Tibial nerve (tissue), 4 donors: ENCODE data around the gene ARF1. TPM values are rescaled to one million over a fixed set of nuclear protein-coding genes. Genes with fewer than 3 reads are reported as not detected.

Experiments used
- DNase-seq, 2 donors: peaks; one replicate each; pipeline ENCODE4 v3.0.0-alpha.2; 2019; ENCODE audit warnings: low spot score in 2 of 2
- H3K27ac ChIP-seq, 4 donors: fragments of 200-600 bp; sonication (generic) in 3 of 4; one replicate each; pipeline ENCODE4 v1.5.1; 2017 to 2019; ENCODE audit warnings: mild to moderate bottlenecking in 1 of 4
- H3K27me3 ChIP-seq, 2 donors: fragments of 200-600 bp; sonication (generic) in 1 of 2; one replicate each; pipeline versions ENCODE4 v1.5.1 to v1.6.0; 2017 to 2019
- H3K36me3 ChIP-seq, 3 donors: fragments of 200-600 bp; sonication (generic); one replicate each; pipeline ENCODE4 v1.5.1; 2018 to 2019
- H3K4me1 ChIP-seq, 4 donors: fragments of 200-600 bp; sonication (generic) in 3 of 4; one replicate each; pipeline ENCODE4 v1.5.1; 2017 to 2019
- H3K4me3 ChIP-seq, 4 donors: fragments of 200-600 bp; sonication (generic) in 3 of 4; one replicate each; pipeline ENCODE4 v1.5.1; 2017 to 2019; ENCODE audit warnings: mild to moderate bottlenecking in 1 of 4, moderate library complexity in 1 of 4
- H3K9me3 ChIP-seq, 4 donors: fragments of 200-600 bp; sonication (generic) in 3 of 4; one replicate each; pipeline ENCODE4 v1.5.1; 2017 to 2019
- CTCF ChIP-seq, 5 experiments: fragments of 200-600 bp in 3 of 5; fragments of 450-650 bp in 2 of 5; sonication (generic) in 3 of 5; IDR thresholded peaks; one replicate each; pipeline ENCODE4 v1.5.1; 2016 to 2019; ENCODE audit warnings: antibody characterized with exemption in 5 of 5, mild to moderate bottlenecking in 3 of 5, moderate library complexity in 2 of 5
- EP300 ChIP-seq, 2 donors: sonication (generic); formaldehyde crosslinking; IDR thresholded peaks; one replicate each; pipeline ENCODE4 v1.6.1; 2017; ENCODE audit warnings: antibody characterized with exemption in 2 of 2, mild to moderate bottlenecking in 1 of 2
- POLR2A ChIP-seq, 2 donors: fragments of 450-650 bp; IDR thresholded peaks; one replicate each; pipeline ENCODE4 v1.6.1; 2017; ENCODE audit warnings: antibody characterized with exemption in 2 of 2, mild to moderate bottlenecking in 2 of 2, moderate library complexity in 2 of 2
- WGBS, 2 donors: methylation state at CpG; one replicate each; pipeline ENCODE4 v1.1.5; 2018; 5-methylcytosine and 5-hydroxymethylcytosine counted together
- total RNA-seq, 4 donors: library from RNA; depleted of rRNA; stranded (reverse); fragments of >200 nt; gene quantifications; one replicate each; pipeline ENCODE4 v1.1.0, GENCODE V29; 2016

Gene ARF1
- total RNA-seq, 4 donors from 2014 or later: 251 to 311 (median 258) TPM

DNA sequence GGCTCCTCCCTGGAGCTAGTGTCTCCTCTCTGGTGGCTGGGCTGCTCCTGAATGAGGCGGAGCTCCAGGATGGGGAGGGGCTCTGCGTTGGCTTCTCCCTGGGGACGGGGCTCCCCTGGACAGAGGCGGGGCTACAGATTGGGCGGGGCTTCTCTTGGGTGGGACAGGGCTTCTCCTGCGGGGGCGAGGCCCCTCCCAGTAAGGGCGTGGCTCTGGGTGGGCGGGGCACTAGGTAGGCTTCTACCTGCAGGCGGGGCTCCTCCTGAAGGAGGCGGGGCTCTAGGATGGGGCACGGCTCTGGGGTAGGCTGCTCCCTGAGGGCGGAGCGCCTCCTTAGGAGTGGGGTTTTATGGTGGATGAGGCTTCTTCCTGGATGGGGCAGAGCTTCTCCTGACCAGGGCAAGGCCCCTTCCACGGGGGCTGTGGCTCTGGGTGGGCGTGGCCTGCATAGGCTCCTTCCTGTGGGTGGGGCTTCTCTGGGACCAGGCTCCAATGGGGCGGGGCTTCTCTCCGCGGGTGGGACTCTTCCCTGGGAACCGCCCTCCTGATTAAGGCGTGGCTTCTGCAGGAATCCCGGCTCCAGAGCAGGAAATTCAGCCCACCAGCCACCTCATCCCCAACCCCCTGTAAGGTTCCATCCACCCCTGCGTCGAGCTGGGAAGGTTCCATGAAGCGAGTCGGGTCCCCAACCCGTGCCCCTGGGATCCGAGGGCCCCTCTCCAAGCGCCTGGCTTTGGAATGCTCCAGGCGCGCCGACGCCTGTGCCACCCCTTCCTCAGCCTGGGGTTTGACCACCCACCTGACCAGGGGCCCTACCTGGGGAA, 22.7 kb upstream of the ARF1 start:
- Histone ChIP-seq H3K36me3 (no peaks in the 10 kb centered on the region), H3K4me1 (peaks cover 0 to 22% (median 5%) of the 10 kb centered on the region in 4 donors), H3K27me3 (peaks cover 0 to 67% of the 10 kb centered on the region in 2 donors), H3K4me3 (peak overlapping the region in 2 of 4 donors; percentile 10 to 27), H3K9me3 (peaks cover 0 to 14% (median 0%) of the 10 kb centered on the region in 4 donors), H3K27ac (no peak overlapping the region)
- peak in 1 of 2 donors; percentile 7 for DNase-seq
- TF ChIP-seq POLR2A (IDR thresholded peaks at IDR 0.05) (no peak), EP300 (IDR thresholded peaks at IDR 0.05) (no peak), CTCF (IDR thresholded peaks at IDR 0.05) (no peak)
- WGBS, 2 donors: 3 to 12% methylated on average over 10 to 16 of the region's 33 CpGs

DNA sequence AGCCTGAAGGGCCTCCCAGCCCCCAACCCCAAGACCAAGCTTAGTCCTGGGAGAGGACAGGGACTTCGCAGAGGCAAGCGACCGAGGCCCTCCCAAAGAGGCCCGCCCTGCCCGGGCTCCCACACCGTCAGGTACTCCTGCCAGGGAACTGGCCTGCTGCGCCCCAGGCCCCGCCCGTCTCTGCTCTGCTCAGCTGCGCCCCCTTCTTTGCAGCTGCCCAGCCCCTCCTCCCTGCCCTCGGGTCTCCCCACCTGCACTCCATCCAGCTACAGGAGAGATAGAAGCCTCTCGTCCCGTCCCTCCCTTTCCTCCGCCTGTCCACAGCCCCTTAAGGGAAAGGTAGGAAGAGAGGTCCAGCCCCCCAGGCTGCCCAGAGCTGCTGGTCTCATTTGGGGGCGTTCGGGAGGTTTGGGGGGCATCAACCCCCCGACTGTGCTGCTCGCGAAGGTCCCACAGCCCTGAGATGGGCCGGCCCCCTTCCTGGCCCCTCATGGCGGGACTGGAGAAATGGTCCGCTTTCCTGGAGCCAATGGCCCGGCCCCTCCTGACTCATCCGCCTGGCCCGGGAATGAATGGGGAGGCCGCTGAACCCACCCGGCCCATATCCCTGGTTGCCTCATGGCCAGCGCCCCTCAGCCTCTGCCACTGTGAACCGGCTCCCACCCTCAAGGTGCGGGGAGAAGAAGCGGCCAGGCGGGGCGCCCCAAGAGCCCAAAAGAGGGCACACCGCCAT, 21.9 kb upstream of the ARF1 start:
- DNase-seq: peak in 1 of 2 donors; percentile 8
- H3K4me1 ChIP-seq: peaks cover 0 to 22% (median 5%) of the 10 kb centered on the region in 4 donors
- 11 to 15% methylated on average over 22 to 24 of the region's 34 CpGs for WGBS, 2 donors
- H3K36me3 ChIP-seq: no peaks in the 10 kb centered on the region
- no peak overlapping the region for H3K27ac ChIP-seq
- H3K27me3 ChIP-seq: peaks cover 0 to 75% of the 10 kb centered on the region in 2 donors
- TF ChIP-seq CTCF (IDR thresholded peaks at IDR 0.05): no peak
- no peak for TF ChIP-seq POLR2A (IDR thresholded peaks at IDR 0.05)
- no peak for TF ChIP-seq EP300 (IDR thresholded peaks at IDR 0.05)
- H3K4me3 ChIP-seq: peak overlapping the region in 1 of 4 donors; percentile 10
- H3K9me3 ChIP-seq: peaks cover 0 to 14% (median 0%) of the 10 kb centered on the region in 4 donors

GRCh38 chr1:228061411-228062084, 21.0 kb upstream of the ARF1 start:
- TF ChIP-seq CTCF (IDR thresholded peaks at IDR 0.05) (no peak), POLR2A (IDR thresholded peaks at IDR 0.05) (no peak), EP300 (IDR thresholded peaks at IDR 0.05) (no peak)
- H3K36me3 ChIP-seq: no peaks in the 10 kb centered on the region
- peak in 1 of 2 donors; percentile 0 for DNase-seq
- 74 to 78% methylated on average over 7 to 8 of the region's 10 CpGs for WGBS, 2 donors
- H3K4me3 ChIP-seq: no peak overlapping the region
- H3K9me3 ChIP-seq: peaks cover 0 to 11% (median 0%) of the 10 kb centered on the region in 4 donors
- H3K27me3 ChIP-seq: peaks cover 0 to 84% of the 10 kb centered on the region in 2 donors
- H3K4me1 ChIP-seq: peaks cover 0 to 22% (median 5%) of the 10 kb centered on the region in 4 donors
- H3K27ac ChIP-seq: no peak overlapping the region

DNA sequence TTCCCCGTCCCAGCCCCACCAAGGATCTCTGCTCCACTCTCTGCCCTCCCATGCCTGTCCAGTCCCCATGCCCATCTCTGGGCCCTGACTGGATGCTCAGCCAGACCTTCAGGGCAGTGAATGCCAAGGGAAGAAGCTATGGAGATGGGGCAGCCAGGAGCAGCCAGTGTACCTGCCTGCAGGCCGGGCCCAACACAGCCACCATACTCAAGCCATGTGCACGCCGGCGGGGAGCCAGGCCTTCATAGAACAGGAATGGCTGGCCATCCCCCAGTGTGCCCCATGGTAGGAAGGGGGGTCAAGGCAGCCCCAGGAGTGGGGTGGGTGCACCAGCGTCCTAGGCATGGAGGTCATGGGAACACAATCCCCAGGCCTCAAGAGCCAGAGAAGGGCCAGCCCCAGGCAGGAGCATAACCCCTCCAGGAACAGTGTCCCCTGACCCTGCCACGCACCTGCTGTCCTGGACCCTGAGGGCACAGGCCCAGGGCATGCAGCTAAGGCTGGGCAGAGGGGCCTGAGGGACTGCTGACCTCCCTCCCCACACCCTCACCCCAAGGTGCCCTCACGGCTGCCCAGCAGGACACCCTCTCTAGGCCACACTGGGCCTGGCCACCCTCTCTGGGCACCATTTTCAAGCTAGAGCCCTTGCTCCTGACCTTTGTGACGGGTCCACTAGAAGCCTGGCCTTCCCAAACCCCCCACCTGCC, 20.3 kb upstream of the ARF1 start:
- peaks cover 0 to 91% of the 10 kb centered on the region in 2 donors for H3K27me3 ChIP-seq
- H3K4me1 ChIP-seq: peaks cover 0 to 22% (median 5%) of the 10 kb centered on the region in 4 donors
- H3K4me3 ChIP-seq: no peak overlapping the region
- H3K27ac ChIP-seq: no peak overlapping the region
- peak in 1 of 2 donors; percentile 5 for DNase-seq
- H3K9me3 ChIP-seq: peaks cover 0 to 11% (median 0%) of the 10 kb centered on the region in 4 donors
- H3K36me3 ChIP-seq: no peaks in the 10 kb centered on the region
- TF ChIP-seq EP300 (IDR thresholded peaks at IDR 0.05): no peak
- TF ChIP-seq CTCF (IDR thresholded peaks at IDR 0.05): no peak
- no peak for TF ChIP-seq POLR2A (IDR thresholded peaks at IDR 0.05)
- 93% methylated on average over 8 to 9 of the region's 9 CpGs for WGBS, 2 donors
